ENCODE measurements around the gene HEPACAM2.

DNA sequence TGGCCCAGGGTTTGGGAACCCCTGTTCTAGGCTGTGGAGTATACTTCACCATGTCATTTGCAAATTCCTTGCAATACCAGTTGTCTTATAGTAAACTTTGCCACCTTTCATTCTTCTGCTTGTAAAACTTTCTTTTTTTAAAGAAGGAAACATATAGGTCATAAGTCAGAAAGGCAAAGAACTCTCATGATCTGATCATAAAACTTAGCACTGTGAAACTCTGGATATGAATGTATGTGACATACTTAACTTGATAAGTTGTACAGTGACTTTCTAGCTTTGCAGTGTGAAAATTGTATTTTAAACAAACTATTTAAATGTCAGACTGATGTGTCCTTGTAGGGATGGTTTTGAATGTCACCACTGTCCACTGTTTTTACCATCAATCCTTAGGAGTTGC lies 47.1 kb downstream of the HEPACAM2 start:
- no peak for TF ChIP-seq CTCF (IDR thresholded peaks at IDR 0.05; ENCODE audit: low read length)
- no peak for TF ChIP-seq EZH2 (IDR thresholded peaks at IDR 0.05; ENCODE audit: borderline replicate concordance, low read length)

All from OCI-LY1 (cell line).